ENCODE data around the gene PHKB. TPM values are rescaled to one million over a fixed set of nuclear protein-coding genes. Genes with fewer than 3 reads are reported as not detected.
"Not testable (repeated sequence)": the region's sequence is repeated elsewhere in the genome, so short reads cannot be mapped to it uniquely, and the experiment has no call there.

Gene PHKB
- total RNA-seq, 4 donors from 2014 or later: 62.0 to 164 (median 111) TPM

- Histone ChIP-seq H3K4me3 (no peak overlapping the region), H3K36me3 (no peaks in the 10 kb centered on the region)
Observed at GRCh38 chr16:47667956-47668355, 206.8 kb downstream of the PHKB start.

DNA sequence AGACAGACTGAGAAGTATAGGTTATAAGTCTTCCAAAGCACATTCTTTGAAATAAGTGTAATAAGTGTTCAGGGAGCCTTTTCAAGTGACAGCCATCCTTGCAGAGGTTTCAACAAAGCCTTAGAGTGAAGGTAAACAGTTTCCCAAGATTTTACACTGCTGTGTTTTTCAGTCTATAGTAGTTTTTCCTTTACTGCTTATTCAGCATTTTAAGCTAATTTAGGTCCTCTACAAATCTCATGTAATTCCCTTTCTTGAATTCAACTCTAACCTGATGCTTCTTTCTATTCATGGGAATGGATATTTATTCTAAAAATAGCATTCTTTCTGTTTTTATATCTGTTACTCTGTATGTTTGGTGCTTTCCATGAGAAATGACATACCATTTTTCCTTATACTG, 211.3 kb downstream of the PHKB start:
- Histone ChIP-seq H3K27ac (no peak overlapping the region), H3K9me3 (peaks cover 0 to 4% of the 10 kb centered on the region in 2 donors), H3K4me3 (no peak overlapping the region), H3K36me3 (no peaks in the 10 kb centered on the region), H3K4me1 (no peaks in the 10 kb centered on the region), H3K27me3 (no peaks in the 10 kb centered on the region)
- DNase-seq: no peak
- intact Hi-C loops (cut with DNase I; ENCODE audit: low total_unique reads): no loop called here
- TF ChIP-seq, protein P1, sequence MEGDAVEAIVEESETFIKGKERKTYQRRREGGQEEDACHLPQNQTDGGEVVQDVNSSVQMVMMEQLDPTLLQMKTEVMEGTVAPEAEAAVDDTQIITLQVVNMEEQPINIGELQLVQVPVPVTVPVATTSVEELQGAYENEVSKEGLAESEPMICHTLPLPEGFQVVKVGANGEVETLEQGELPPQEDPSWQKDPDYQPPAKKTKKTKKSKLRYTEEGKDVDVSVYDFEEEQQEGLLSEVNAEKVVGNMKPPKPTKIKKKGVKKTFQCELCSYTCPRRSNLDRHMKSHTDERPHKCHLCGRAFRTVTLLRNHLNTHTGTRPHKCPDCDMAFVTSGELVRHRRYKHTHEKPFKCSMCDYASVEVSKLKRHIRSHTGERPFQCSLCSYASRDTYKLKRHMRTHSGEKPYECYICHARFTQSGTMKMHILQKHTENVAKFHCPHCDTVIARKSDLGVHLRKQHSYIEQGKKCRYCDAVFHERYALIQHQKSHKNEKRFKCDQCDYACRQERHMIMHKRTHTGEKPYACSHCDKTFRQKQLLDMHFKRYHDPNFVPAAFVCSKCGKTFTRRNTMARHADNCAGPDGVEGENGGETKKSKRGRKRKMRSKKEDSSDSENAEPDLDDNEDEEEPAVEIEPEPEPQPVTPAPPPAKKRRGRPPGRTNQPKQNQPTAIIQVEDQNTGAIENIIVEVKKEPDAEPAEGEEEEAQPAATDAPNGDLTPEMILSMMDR (IDR thresholded peaks at IDR 0.05): no peak
- no peak for TF ChIP-seq POLR2A (IDR thresholded peaks at IDR 0.05)

More at GRCh38 chr16:47667956-47668355, 206.8 kb downstream of the PHKB start:
- intact Hi-C loops (cut with DNase I; ENCODE audit: low total_unique reads): no loop called here
- Histone ChIP-seq H3K4me1 (no peaks in the 10 kb centered on the region), H3K27me3 (no peaks in the 10 kb centered on the region), H3K27ac (no peak overlapping the region), H3K9me3 (no peaks in the 10 kb centered on the region)
- TF ChIP-seq POLR2A (IDR thresholded peaks at IDR 0.05): no peak
- TF ChIP-seq, protein P1 (IDR thresholded peaks at IDR 0.05): no peak
- no peak for DNase-seq

DNA sequence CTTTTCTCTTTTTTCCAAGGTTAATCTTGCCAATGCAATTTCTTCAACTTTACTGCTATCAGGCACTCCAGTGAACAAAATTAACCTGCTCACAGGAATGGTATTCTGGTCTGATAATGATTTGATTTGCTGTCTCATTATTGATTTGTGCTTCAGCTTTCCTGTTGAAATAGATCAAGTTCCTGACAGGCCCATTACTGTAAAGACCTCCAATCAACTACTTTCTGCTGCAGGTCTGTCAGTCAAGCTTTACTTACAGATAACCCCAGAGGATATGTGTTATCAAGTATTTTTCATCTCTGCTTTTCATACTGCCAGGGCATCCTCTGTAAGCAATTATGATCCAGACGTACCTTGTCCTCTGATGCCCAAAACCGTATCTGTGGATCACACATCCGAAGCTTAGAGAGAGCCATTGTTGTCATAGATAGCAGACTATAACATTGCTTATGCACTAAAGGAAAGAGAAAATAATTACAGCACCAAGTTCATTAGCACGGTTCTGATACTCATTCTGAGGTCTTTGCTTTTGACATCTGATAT, 215.6 kb downstream of the PHKB start:
- TF ChIP-seq, protein P1 (IDR thresholded peaks at IDR 0.05): no peak
- no peak for TF ChIP-seq POLR2A (IDR thresholded peaks at IDR 0.05)
- Histone ChIP-seq H3K27me3 (no peaks in the 10 kb centered on the region), H3K4me3 (no peak overlapping the region), H3K27ac (no peak overlapping the region), H3K9me3 (peaks cover 0 to 5% of the 10 kb centered on the region in 2 donors), H3K4me1 (no peaks in the 10 kb centered on the region), H3K36me3 (no peaks in the 10 kb centered on the region)
- intact Hi-C loops (cut with DNase I; ENCODE audit: low total_unique reads): no loop called here
- no peak for DNase-seq

- DNase-seq; H3K9me3 ChIP-seq; H3K4me1 ChIP-seq; H3K36me3 ChIP-seq; H3K27ac ChIP-seq; H3K4me3 ChIP-seq; intact Hi-C loops (cut with DNase I; ENCODE audit: low total_unique reads); H3K27me3 ChIP-seq: not testable (repeated sequence)
Observed at GRCh38 chr16:47681571-47681970, 220.4 kb downstream of the PHKB start.

- Histone ChIP-seq H3K4me3 (no peak overlapping the region), H3K27ac (no peak overlapping the region), H3K27me3 (no peaks in the 10 kb centered on the region), H3K36me3 (peaks cover 0 to 2% of the 10 kb centered on the region in 2 donors), H3K4me1 (no peaks in the 10 kb centered on the region), H3K9me3 (peaks cover 0 to 3% of the 10 kb centered on the region in 2 donors)
- intact Hi-C loops (cut with DNase I; ENCODE audit: low total_unique reads): no loop called here
- no peak for DNase-seq
- TF ChIP-seq, protein P1 (IDR thresholded peaks at IDR 0.05): no peak
- TF ChIP-seq POLR2A (IDR thresholded peaks at IDR 0.05): no peak
Observed at GRCh38 chr16:47687694-47688093, 226.6 kb downstream of the PHKB start.

DNA sequence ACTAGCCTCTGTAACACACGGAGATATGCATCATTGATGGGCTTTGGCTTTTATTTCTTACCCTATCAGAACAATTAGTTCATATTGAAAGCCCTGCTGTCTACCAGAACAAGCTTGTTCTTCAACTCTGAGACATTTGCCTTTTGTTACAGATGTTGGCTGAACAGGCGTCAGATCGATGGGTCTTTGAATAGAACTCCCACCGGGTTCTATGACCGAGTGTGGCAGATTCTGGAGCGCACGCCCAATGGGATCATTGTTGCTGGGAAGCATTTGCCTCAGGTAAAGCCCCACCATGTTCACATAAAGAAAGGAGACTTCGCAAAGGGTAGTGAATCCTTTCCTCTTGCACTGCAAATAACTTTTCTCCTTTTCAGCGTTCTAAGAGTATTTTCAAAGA, 232.1 kb downstream of the PHKB start:
- Histone ChIP-seq H3K4me3 (no peak overlapping the region), H3K9me3 (peaks cover 0 to 3% of the 10 kb centered on the region in 2 donors), H3K27ac (no peak overlapping the region), H3K36me3 (peaks cover 0 to 2% of the 10 kb centered on the region in 2 donors), H3K4me1 (no peaks in the 10 kb centered on the region), H3K27me3 (no peaks in the 10 kb centered on the region)
- TF ChIP-seq, protein P1 (IDR thresholded peaks at IDR 0.05): no peak
- no peak for TF ChIP-seq POLR2A (IDR thresholded peaks at IDR 0.05)
- intact Hi-C loops (cut with DNase I; ENCODE audit: low total_unique reads): no loop called here
- no peak for DNase-seq

All from uterus (tissue), 4 donors.